NCI-H187 treated with DMSO at 0.1 percent for 48 hours (cell line): Measurements from ENCODE around the gene SH3GLB2.
A peak's percentile ranks its signal among the peaks of the same experiment; 100 is the strongest.
"Not testable (repeated sequence)": the region's sequence is repeated elsewhere in the genome, so short reads cannot be mapped to it uniquely, and the experiment has no call there.

ENCODE experiments used
- DNase-seq: peaks from one replicate; lab custom pipeline; 2025; lab: John Stamatoyannopoulos, UW

Gene SH3GLB2

DNA sequence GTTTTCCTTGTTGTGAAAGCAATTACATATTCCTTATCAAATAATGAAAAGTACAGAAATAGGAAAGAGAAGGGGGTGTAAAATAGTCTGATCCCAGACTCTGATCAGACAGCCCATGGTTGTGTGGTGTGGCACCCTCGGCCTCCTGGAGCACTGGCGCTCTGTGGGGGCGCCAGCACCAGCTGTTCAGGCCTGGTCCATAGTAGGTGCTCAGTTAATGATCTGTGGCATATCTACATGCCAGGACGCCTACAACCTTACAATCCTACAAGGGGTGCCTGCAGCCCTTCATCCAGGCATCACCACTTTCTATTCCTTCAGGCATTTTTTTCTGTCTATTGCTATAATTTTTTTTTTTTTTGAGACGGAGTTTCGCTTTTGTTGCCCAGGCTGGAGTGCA, 24.9 kb upstream of the SH3GLB2 start:
- DNase-seq: no peak

DNA sequence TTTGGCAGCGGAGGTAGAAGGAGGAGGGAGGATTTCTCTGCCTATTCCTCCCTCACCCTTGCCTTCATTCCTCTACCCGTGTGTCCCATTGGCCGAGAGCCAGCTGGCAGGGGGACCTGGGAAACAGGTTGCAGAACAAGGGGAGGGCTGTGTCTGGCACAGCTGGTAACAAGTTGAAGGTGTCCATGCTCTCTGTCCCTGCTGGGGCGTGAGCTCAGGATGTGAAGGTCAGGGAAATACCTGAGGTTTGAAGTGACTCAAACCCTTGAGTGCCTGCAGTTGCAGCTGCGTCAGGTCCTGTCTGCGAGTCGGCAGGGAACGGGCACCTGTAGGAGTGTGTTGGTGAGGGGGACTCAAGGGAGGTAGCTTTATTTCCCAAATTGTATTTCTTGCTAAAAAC, 24.5 kb upstream of the SH3GLB2 start:
- DNase-seq: no peak

DNA sequence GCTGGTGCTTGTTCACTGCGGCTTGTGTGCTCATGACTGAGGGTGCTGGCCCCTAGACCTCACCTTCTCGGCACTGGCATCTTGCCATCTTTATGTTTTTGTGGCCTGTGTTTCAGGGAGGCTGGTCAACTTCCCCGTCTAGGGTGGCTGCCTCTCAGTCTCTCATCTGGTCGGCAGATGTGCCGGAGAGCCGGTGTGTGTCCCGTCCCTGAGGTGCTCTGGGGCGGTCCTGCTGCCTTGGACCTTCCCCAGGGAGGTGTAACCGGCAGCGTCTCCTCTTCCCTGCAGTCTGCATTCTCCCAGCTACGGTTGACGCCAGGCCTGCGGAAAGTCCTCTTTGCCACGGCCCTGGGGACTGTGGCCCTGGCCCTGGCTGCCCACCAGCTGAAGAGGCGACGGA, 13.9 kb upstream of the SH3GLB2 start:
- DNase-seq: no peak

DNA sequence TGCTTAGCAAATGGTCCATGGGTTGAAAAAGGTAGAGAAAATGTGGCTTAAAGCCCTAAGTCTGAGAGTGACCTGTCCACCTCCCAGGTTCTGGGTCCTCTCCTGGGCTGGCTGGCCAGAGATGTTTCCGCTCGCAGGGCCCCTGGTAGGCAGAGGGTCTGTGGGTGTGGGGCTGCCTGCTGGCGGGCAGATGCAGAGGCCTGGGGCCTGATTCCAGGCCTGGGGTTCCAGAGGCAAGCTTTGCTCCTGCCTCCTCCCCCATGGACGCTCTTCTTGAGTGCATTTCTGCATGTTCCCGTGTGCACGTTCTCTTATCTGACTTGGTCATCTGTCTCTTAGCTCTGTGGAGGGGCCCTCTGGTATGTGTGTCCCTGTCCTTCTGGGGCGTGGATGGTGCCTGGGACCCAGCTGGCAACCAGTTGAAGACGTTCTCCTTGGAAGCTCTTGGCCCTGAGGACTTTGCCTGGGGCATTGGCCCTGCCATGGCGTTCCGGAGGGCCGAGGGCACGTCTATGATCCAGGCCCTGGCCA, 12.0 kb upstream of the SH3GLB2 start:
- no peak for DNase-seq

DNA sequence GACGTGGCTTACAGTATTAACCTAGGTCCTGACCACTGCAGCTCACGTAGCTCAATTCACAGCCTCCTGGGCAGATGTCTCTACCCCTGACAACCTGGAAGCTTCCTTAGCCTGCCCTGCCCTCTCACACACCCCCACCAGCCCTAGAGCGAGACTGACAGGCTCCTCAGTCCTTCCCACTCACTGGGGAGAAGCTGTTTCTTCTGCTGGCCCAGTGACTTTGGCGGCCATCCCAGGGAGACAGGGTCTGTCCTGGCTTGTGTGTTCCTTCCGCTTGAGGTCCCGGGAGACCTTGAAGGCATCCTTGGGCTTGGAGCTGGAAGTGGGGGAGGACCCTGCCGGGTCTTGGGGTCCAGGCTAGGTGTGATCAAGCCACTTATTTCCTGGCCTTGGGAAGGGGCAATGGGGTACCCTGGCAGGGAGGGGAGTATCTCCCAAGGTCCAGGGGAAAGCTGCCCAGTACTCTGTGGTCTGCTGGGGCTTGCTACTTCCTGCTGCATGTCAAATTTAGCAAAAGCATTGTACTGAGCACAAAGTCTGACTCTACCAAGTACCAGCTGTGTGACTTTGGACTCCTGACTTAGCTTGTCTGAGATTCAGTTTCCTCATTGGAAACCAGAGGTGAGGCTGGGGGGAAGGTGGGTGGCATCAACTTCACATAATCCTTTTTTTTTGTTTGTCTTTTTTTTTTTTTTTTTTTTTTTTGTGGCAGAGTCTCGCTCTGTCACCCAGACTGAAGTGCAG, 10.2 kb upstream of the SH3GLB2 start:
- no peak for DNase-seq

DNA sequence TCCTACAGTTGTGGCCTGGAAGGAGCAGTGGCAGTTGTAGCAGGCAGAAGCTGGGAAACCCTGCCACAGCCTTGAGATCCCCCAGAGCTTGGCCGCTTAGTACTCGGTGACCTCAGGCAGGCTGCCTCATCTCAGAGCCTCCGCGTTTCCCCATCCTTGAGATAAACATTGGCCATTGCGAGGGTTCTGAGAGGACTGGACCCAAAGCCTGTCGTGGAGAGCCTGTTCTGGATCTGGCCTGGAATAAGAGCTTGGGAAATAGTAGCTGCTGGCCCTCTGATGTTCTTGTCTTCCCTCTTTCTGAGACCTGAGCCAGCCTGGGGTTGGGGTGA, 9.6 kb upstream of the SH3GLB2 start:
- no peak for DNase-seq

DNA sequence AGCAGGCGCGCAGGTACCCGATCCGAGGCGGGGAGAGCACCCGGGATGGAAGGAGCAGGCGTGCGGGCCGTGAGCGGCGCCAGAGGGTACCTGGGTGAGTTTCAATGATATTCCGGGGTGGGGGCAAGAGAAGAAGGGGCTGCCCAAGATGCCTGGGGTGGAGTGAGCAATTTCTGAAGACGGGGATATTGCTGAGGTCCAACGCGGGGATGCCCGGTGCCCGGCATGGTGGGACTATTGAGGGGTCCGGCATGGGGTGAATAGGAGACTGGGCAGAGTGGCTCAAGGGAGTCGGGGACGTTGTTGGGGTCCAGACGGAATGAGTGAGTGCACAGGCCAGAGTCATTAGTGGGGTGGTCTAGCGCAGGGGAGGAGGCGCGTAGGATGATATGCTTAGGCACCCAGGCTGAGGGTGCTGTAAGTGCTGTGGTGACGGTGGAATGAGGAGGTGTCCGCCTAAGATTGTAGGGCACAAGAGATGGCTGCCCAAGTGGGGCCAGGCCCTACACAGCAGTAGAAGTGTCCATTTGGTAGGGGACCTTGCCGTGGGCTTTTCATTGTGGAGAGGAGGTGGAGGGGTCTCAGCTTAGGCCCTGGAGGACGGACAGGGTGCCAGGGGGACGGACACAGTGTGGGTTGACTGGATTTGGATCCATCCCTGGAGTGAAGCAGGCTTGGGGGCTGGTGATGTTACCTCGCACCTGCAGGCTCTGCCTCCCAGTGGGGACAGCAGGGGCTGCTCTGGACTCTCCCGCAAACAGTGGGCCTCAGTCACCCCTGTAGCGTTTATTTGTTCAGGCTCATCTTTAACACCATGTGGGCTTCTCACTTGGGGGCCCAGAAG, 9.0 kb upstream of the SH3GLB2 start:
- no peak for DNase-seq

DNA sequence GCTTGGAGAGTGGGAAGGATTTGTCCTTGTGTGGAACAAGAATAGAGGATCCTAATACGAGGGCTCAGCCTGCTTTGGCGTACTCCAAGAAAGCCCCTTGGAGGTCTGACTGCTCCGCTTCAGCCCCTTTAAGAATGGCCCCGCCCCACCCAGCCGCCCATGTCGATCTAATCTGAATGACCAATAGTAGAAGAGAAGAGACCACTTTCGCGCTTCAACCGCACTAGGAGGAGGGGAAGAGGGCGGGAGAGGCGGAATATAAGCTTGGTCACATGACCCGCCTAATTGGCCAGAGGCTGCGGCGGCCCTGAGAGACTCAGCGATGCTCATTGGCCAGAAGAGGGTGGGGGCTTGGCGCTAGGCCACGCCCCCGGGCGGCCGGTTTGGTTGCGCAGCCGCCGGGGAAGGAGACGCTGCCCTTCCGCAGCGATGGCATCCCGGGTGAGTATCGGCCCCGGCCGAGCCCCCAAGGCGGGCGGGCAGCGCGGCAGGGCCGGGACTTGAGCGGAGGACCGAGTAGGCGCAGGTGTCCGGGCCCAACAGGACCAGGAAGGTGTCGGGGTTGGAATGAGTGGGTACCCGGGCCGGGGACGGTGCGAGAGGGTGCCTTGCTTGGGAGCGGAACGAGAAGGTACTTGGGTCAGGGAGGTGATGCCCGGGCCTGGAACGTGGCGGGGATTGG, 8.3 kb upstream of the SH3GLB2 start, which contains the start of gene MIGA2:
MIGA2 (plus strand) TSS at position 386 of the 682 bp plus-strand sequence. CDS start 3,969 bp downstream, outside the sequence.
- DNase-seq: peak; percentile 72

DNA sequence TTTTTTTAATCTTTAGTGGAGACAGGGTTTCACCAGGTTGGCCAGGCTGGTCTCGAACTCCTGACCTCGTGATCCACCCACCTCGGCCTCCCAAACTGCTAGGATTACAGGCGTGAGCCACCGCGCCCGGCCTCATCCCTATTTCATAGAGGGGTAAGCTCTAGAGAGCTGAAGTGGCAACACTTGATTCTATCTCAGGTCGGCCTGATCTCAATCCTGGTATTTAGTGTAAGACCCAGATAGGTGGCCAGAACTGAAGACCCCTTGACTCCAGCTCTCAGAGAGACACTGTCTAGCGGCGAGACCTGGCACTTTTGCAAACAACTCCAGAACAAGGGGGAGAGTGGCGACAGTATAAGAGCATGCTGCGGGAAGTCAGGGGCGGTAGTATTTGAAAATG, 7.7 kb upstream of the SH3GLB2 start:
- not testable (repeated sequence) for DNase-seq

DNA sequence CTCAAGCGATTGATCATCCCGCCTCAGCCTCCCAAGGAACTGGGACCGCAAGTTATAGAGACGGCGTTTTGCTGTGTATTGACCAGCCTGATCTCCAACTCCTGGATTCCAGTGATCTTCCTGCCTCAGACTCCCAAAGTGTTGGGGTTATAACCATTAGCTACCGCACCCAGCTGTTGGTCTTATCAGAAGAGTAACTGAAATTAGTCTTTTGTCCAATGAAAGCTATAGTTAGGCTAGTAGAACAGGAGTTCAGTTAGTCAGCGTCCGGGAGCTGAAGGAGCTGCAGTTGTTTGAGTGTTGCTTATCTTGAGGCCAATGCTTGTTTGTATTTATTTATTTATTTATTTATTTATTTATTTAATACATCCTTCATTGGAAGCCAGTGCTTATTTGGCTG, 5.1 kb upstream of the SH3GLB2 start:
- no peak for DNase-seq

DNA sequence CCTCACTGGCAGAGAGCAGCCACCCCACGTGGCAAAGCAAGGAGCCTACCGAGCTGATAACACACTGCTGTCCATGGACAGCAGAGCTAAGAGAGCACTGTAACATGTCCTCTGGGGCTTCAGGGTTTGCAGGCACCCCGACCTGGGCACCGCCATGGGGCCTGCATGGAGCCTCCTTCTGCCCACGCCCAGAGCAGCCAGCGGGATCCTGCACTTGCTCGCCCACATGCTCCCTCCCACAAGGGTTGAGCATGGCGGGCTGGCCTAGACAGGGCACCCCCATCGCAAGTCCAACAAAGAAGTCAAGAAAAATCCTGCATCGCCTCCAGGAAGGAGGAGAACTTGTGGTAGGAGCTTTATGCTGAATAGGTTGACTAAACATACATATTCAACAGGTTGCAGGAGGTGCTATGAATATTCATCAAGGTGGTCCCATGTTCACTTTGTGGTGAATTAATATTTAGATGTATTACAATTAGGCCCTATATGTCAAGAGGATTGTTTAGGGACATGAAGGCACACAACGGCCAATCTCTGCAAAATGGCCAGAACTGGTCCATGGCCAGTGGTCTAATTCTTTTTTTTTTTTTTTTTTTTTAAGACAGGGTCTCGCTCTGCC, 4.5 kb upstream of the SH3GLB2 start:
- DNase-seq: no peak

DNA sequence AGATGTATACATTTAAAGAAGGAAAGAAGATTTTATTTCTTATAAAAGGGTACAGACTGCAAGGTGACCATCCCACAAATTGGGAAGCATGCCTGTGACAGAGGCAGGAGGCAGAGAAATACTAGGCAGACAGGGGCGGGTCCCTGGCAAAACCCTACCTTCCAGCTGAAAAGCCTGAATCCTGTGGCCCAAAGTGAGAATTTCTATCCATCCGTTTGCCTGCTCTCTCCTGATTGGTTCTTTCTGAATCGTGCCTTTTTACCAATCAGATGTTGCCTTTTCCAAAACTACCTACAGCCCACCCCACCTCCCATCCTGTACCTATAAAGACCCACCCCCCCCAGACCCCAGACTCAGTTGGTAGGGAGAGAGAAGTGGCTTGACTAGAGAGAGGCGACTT, 3.4 kb upstream of the SH3GLB2 start:
- DNase-seq: no peak

DNA sequence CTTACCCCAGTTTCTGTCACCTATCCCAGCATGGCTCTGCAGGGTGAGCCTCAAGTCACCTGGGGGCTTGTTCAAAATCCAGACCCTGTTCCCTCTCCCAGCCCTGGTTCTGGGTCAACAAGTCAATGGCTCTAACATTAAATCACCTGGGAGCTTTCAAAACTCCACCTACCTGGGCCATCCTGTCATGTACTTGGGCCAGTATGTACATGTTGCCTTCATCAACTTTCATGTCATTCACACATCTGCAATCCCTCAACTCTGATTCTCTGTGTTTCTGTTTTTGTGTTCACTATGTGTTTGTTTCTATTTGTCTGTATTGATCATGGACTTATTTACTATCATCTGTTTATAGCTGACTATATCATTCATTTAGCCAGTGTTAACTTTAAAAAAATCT, 2.1 kb upstream of the SH3GLB2 start:
- no peak for DNase-seq

DNA sequence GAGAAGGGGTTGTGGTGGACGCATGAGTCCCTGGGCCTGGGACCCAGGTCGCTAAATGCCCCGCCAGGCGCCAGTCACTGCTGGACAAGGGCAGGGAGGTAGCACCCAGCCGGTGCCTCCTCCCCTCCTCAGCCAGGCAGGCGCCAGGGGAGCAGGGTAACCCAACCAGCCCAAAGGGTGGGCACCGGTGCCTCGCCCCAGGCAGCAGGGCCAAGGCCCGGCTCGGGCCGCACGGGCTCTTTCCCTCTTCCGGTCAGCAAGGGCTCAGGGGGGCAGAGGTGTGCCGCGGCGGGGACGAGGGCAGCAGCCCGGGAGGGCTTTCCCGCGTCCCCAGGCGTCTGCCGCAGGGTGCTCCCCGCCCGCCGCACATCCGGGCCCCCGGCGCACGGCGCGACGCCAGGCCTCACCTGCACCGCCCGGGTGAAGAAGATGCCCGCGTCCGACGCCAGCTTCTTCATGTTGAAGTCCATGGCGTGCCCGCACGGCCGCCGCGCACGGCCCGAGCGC, 393 bp downstream of the SH3GLB2 start:
- DNase-seq: no peak

DNA sequence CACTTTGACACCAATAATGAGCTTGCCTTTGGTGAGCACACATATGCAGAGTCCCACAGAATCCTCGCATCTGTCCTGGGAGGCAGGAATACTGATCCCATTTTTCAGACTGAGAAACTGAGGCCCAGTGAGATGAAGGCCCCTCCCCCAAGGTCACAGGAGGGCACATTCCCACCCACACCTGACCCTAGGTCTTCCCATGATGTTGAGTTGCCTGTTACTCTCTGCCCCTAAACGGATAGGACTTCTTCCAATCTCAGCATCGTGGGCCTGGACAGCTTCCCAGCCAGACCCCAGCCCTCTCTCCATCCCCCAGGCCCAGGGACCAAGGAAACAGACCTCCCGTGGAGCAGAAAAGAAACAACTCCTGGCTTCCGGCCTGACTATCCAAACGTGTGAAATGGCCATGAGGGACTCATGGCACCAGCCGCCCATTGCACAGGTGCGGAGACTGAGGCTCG, 877 bp downstream of the SH3GLB2 start:
- no peak for DNase-seq

DNA sequence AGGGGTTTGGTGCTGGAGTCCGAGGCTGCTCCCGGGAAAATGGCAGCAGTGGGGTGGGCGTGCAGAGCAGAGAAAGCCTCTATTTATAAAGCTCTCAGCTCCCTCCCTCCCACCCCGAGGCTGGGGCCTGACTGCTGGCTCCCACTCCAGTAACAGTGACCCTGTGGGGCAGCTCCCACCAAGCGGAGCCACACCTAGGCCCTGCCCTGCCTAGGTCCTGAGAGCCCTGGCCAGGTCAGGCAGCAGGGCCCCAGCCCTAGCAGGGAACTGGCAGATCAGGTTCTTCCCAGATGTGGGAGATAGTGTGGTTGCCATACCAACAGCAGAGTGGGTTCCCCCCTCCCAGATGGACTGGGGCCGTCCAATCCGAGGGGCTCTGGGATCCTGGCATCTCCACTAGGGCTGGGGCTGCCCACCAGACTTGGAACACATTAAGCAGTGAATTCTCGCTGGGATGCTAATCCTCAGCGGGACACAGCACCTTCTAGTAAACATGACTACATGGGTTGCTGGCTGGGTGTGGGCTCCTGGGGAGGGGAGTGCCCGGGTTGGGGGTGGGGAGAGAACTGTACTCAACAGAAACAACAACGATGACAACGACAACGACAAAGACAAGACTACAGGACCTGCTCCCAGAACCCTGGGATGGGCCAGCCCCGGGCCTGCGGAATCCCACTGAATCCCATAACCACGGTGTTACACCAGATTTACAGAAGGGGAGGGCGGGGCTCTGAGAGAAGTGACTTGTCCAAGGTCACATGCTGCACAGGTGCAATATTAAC, 1.5 kb downstream of the SH3GLB2 start:
- no peak for DNase-seq

DNA sequence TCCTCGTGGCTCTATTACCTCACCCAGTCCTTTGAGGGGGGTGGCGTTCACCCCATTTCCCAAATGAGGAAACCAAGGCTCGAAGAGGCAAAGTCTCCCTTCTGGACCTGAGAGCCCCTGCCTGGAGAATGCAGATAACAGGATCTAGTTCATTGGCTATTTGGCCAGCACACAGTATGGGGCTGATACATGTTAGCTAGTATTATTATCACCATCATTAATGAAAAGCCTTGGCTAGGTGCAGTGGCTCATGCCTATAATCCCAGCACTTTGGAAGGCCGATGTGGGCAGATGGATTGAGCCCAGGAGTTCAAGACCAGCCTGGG, 4.3 kb downstream of the SH3GLB2 start:
- no peak for DNase-seq

DNA sequence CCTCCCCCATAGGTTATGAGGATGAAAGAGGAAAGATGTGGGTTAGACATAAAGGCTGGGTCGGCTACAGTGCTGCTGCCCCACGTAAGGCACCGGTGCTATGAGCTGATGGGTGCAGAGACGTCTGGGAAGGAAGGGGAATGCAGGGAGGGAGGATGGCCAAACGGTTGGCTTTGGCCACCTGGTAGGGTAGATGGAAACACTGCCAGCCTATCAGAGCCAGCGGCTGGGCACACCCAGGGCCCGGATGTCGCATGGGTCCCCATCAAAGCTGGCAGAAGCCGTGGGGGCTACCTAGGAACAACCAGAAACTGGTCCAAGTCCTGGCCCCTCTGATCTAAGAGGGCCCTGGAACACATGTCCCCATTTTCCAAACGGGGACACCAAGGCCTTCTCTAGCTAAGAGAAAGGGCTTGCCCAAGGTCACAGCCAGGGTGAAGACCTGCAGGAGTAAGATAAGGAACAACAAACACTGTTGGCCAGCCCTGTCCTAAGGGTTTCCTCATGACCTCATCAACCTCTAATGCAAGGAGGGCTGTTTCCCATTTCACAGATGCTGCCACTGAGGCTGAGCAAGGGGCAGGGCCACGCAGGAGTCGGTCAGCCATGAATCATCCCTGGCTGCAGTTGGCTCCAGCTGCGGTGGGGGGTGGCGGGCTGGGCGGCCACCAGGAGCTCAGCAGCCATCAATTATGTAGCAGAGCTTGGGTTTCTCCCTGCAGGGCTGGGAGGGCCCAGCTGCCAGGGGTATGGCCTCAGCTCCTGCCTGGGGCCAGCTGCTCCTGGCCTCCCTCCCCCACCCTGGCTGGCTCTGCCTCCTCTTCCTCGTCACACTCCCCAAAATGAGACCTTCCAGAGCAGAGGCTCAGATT, 4.9 kb downstream of the SH3GLB2 start:
- no peak for DNase-seq

DNA sequence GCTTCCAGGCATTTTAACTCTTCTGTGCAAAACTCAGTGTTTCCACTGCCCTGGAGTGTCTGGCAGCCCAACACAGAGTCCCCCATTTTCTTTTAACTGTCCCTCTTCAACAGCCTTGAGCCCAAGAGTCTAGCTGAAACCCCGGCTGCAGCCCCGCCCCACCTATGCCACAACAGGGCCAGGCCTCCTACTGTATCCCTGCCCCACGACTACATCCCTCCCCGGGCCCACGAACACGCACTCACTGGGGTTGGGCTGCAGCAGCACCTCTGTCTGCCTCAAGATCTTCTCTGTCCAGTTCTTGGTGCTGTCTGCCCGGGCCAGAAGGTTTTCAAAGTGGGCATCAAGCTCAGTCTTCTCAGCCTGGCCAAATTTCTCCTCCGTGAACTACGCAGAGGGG, 6.1 kb downstream of the SH3GLB2 start:
- no peak for DNase-seq

DNA sequence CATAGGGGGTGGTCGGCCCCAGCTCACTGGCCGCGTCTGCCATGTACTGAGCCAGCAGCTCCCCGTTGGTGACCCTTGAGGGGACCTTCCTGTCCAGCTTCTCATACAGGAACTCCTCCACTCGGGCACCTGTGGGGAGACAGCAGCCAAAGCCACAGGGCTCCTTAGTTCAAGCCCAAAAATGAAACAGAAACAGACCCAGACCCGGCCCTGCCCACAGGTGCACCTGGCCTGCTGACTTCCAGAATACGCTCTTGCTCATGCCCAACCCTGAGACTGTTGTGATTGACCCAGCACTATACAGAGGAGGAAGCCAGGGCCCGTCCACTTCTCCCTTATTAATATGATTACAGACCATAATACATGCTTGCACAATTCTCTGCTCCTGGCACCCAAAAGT, 7.0 kb downstream of the SH3GLB2 start:
- DNase-seq: no peak
